ENCODE results near the gene KLK14.

Gene KLK14

GRCh38 chr19:51121257-51121656 lies 38.6 kb upstream of the KLK14 start:
- DNase-seq (ENCODE audit: low spot score), result no peak
- in situ Hi-C loops (cut with MboI; ENCODE audit: low sequenced_read_pairs, unreplicated experiment), result no loop called here
- TF ChIP-seq CTCF (IDR thresholded peaks at IDR 0.05; ENCODE audit: borderline replicate concordance, control extremely low read depth, extremely low read depth, insufficient read depth, missing control alignments), result no peak

- DNase-seq (ENCODE audit: low spot score), result no peak
- no peak for TF ChIP-seq CTCF (IDR thresholded peaks at IDR 0.05; ENCODE audit: borderline replicate concordance, control extremely low read depth, extremely low read depth, insufficient read depth, missing control alignments)
- in situ Hi-C loops (cut with MboI; ENCODE audit: low sequenced_read_pairs, unreplicated experiment), result no loop called here
These were observed 37.5 kb upstream of the KLK14 start for GRCh38 chr19:51120160-51120559.

GRCh38 chr19:51119611-51120010 lies 36.9 kb upstream of the KLK14 start:
- no peak for DNase-seq (ENCODE audit: low spot score)
- in situ Hi-C loops (cut with MboI; ENCODE audit: low sequenced_read_pairs, unreplicated experiment), result no loop called here
- TF ChIP-seq CTCF (IDR thresholded peaks at IDR 0.05; ENCODE audit: borderline replicate concordance, control extremely low read depth, extremely low read depth, insufficient read depth, missing control alignments), result no peak

GRCh38 chr19:51119101-51119500 lies 36.4 kb upstream of the KLK14 start:
- in situ Hi-C loops (cut with MboI; ENCODE audit: low sequenced_read_pairs, unreplicated experiment), result no loop called here
- no peak for TF ChIP-seq CTCF (IDR thresholded peaks at IDR 0.05; ENCODE audit: borderline replicate concordance, control extremely low read depth, extremely low read depth, insufficient read depth, missing control alignments)
- DNase-seq (ENCODE audit: low spot score), result no peak

GRCh38 chr19:51116736-51117286 lies 34.1 kb upstream of the KLK14 start:
- no peak for DNase-seq (ENCODE audit: low spot score)
- in situ Hi-C loops (cut with MboI; ENCODE audit: low sequenced_read_pairs, unreplicated experiment), result no loop called here
- no peak for TF ChIP-seq CTCF (IDR thresholded peaks at IDR 0.05; ENCODE audit: borderline replicate concordance, control extremely low read depth, extremely low read depth, insufficient read depth, missing control alignments)

- DNase-seq (ENCODE audit: low spot score), result no peak
- no peak for TF ChIP-seq CTCF (IDR thresholded peaks at IDR 0.05; ENCODE audit: borderline replicate concordance, control extremely low read depth, extremely low read depth, insufficient read depth, missing control alignments)
- in situ Hi-C loops (cut with MboI; ENCODE audit: low sequenced_read_pairs, unreplicated experiment), result no loop called here
These were observed 31.5 kb upstream of the KLK14 start for GRCh38 chr19:51114087-51114729.

Measured in GM13976 (cell line).